HG03342 (cell line): ENCODE data around the gene DSTN.

ENCODE experiments used
- ATAC-seq: cut with Tn5 transposase; IDR thresholded peaks from one replicate; pipeline ENCODE4 v1.9.1; 2021; ENCODE audit warnings: mild to moderate bottlenecking, moderate library complexity; ENCODE audit not compliant: unreplicated experiment

The DSTN gene

DNA sequence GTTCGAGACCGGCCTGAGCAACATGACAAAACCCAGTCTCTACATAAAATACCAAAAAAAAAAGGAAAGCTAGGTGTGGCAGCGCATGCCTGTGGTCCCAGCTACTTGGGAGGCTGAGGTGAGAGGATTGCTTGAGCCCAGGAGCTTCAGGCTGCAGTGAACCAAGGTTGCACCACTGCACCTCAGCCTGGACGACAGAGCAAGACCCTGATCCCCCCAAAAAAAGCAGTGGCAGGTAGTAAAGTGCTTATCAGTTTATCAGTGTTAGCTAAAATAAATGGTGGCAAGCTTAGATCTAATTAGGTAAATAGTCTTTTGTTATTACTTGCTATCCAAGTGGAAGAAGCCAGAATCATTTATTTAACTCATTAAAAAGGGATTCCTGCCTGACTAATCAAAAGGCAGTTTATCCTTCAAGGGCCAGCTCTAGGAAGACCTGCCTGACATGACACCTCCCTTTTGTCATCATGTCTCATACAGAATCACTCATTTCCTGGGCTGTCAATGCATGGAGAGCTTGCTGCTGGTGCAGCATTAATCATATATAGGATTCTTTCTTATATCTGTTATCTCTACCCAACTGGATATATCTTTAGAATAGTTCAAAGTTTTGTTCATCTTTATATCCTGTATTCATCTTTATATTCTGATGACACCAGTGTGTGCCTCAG lies 9.6 kb downstream of the DSTN start:
- ATAC-seq = no peak

- ATAC-seq = no peak
Observed at GRCh38 chr20:17580895-17581294, 11.0 kb downstream of the DSTN start.

- no peak for ATAC-seq
Observed at GRCh38 chr20:17583126-17583525, 13.3 kb downstream of the DSTN start.

- no peak for ATAC-seq
Observed at GRCh38 chr20:17584689-17585088, 14.8 kb downstream of the DSTN start.

DNA sequence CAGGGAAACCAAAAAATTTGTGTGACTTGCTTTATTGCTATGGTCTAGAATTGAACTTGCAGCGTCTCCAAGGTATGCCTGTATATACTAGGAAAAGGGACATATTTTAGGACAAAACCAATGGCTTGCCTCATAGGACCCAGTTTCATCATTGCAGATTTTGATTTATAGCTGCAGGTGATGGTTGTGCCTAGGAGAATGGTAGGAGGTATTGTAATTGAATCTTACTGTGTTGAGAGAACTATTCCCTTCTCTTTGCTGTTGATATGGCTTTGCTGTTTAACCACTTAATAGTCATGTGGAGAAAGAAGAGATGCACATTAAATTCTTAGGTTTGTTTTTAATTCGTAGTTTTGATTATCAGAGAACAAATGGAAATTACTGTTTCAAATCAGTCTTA lies 16.4 kb downstream of the DSTN start:
- ATAC-seq = no peak

DNA sequence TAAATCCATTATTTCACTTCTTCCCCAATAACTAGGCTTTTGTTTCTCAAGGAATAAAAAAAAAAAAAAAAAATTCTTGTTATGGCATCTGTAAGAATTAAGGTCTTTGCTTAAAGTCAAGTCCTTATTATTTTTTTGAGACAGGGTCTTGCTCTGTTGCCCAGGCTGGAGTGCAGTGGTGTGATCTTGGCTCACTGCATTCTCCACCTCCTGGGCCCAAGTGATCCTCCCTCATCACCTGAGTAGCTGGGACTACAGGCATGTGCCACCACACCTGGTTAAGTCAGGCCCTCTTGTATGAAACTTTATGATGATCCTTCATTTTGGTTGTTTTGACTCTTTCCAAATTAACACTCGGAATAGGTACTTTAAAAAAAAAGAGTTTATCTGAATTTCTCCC lies 17.3 kb downstream of the DSTN start:
- no peak for ATAC-seq

DNA sequence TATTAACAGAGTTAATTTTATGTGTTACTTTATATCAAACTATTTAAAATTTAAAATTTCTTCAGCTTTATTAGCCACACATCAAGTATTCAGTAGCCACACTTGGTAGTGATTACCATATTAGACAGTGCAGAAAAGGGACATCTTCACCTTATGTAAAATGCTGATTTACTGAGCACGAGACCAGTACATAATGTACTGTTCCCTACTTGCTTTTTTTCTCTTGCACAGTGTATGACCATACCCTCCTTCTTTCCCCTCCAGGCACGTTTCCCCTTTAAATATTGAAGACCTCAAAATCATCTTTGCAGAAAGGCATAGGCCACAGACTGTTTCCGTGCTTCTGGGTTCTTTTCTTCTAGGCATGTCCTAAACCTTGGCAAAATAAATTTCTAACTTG lies 17.9 kb downstream of the DSTN start:
- ATAC-seq = no peak

GRCh38 chr20:17589161-17589834 lies 19.4 kb downstream of the DSTN start:
- no peak for ATAC-seq

DNA sequence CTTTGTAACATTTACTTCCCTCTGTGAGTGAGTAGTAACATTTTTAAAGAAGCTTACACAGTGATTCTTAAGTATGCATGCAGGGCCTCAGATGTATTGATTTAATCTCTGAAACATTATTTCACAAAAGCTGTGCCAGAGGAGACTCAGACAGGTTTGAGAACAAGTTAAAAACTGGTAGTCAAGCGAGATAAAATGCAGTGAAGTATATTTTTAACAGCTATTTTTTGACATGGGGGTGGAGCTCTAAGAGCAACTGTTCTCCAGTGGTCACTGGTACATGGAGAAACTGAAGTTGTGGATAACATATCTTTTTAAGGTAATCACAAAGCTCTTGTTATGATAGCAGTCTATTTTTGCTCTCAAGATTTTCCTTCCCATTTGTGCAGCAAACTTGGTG lies 20.4 kb downstream of the DSTN start:
- no peak for ATAC-seq

DNA sequence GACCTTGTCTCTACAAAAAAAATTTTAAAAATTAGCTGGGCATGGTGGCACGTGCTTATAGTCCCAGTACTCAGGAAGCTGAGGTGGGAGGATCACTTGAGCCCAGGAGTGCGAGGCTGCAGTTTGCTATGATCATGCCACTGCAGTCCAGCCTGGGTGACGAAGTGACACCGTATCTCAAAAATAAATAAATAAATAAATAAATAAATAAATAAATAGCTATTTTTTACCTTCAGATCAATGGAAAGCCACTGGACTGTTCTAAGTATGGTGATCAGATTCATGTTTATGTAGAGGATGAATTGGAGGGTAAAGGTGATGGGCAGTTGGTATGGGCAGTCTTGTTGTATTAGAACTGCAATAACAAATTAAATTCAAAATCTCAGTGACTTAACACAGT lies 24.0 kb downstream of the DSTN start:
- ATAC-seq = no peak

DNA sequence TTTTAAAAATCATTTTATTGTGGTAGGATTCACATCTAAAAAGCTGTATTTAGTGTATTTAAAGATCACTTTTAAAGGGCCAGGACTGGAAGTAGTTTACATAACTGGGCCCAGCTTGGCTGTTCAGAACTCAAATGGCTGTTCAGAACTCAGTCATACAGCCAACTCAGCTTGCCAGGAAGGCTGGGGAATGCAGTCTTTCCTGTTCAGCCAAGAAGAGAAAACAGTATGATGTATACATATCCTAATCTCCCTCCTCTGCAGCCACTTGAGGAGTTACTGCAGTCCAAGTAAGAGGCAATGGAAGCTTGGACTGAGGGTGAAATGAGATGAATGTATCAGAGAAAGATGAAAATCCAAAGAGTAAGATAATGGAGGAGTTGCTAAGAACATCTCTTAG lies 24.6 kb downstream of the DSTN start:
- ATAC-seq = no peak

DNA sequence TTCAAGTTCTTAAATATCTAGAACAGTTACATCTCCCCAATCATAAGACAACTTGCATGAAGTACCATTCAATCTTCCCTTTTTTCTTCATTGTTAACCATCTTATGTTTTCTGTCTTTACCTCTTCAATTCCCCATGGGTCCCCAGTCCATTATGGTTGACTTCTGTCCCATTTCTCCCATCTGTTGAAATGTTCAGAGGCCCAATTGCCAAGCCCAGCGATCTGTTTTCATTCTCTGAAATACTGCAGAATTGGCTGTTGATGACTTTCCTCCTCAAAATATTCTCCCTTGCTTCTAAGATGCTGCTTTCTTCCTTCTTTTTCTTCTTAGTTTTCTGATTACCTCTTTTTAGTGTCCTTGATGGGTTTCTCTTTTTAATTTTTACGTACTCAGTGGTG lies 26.0 kb downstream of the DSTN start:
- no peak for ATAC-seq

GRCh38 chr20:17598013-17598550 lies 28.2 kb downstream of the DSTN start:
- ATAC-seq = no peak

DNA sequence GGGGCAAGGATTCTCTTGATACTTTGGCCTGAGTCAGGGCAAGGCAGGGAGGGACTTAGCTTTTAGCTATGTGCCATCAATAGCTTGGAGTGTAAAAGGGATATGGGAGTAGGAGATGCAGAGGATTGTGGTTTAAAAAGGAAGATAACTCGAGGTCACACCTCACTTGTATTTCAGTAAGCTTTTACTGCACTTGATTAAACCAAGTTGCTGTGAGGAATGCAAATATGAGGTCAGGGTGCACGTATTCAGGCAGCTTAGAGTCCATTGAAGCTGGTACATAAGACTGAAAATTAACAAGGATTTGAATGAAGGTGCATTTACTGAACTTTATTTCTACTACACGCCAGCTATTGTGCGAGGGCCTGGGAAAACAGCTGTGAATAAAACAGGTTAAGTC lies 32.1 kb downstream of the DSTN start:
- ATAC-seq = no peak

DNA sequence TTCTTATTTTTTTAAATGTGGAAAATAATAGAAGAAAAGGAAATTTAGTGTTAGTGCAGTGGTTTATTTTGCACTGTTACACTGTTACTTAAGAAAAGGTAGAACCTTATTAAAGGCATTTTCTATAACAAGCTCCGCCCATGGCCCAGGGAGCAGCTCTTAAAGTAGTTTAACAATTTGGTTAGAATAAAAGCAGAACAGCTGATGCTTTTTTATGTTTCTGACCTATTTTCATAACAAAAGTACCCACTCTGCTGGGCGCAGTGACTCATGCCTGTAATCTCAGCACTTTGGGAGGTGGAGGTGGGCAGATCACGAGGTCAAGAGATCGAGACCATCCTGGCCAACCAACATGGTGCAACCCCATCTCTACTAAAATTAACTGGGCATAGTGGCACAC lies 32.6 kb downstream of the DSTN start:
- ATAC-seq = no peak

- ATAC-seq = no peak
Observed at GRCh38 chr20:17605131-17605660, 35.3 kb downstream of the DSTN start.

GRCh38 chr20:17606001-17606400 lies 36.1 kb downstream of the DSTN start:
- no peak for ATAC-seq

- no peak for ATAC-seq
Observed at GRCh38 chr20:17608701-17609497, 39.0 kb downstream of the DSTN start.

DNA sequence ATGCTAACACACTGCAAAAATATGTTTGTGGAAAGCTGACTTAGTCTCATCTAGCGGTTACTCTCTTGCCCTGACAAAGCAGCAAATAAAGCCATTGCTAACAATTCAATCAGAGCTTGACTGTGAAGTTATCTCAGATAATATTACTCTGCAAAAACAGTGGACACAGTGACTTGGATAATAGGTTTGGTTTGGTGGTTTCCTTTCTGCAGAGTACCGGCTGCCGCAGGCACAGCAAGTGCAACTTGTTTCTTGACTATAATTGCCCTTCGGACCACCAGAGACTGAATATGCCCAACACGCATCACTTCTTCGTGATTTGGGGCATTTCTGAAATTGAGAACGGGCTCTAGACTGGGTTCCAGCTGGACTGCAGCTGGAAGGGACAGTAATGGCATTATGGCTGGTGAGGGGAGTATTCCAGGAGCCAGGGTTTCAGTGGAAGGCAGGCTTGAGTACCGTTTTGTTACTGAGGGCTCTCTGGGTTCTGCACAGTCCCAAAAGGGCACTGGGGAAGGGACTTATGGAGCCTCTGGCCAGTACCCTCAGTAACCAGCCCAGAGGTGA lies 40.0 kb downstream of the DSTN start:
- no peak for ATAC-seq

- no peak for ATAC-seq
Observed at GRCh38 chr20:17610566-17611289, 40.9 kb downstream of the DSTN start.

DNA sequence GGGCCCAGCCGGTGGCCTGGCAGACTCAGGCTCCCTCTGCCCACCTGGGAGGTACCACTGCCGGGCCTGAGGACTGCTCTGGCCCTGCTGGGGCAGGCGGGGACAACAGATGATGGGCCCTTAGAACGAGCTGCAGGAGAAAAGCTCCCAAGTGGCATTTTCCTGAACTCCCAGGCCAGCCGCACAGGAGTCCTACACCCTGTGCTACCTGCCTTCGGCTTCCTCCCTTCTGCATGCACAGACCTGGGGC lies 41.3 kb downstream of the DSTN start:
- no peak for ATAC-seq
